Measurements from ENCODE around the gene MTX3.

MTX3 gene

DNA sequence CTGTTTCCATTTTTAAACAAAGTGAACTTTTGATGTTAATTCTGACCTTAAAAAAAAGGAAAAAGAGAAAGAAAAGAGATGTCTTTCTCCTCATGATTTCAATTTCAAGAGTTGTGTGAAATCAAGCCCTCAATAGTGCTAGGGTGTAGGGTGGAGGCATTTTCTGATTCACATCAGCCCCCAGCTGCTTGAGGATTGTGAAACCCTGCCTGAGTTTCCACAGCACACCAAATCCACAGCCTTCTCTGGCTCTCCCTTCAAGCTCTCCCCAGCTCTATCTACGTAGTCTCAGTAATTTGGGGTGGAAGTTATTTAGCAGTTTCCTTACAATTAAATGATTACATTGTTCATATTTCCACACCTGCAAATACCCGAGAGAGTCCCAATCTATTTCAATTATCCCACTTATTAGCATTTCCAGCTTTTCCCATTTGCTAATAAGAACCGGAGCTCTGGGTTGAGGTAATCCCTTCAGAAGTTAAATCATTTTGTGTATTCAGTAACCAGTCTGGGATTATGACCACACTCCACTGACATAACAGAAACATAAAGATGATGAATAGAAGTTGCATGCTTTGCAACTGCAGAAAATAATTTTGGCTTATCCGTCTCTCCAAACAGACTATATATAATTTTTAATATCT lies 54.9 kb downstream of the MTX3 start:
- in situ Hi-C loops (cut with MboI; ENCODE audit: low sequenced_read_pairs), result no loop called here

DNA sequence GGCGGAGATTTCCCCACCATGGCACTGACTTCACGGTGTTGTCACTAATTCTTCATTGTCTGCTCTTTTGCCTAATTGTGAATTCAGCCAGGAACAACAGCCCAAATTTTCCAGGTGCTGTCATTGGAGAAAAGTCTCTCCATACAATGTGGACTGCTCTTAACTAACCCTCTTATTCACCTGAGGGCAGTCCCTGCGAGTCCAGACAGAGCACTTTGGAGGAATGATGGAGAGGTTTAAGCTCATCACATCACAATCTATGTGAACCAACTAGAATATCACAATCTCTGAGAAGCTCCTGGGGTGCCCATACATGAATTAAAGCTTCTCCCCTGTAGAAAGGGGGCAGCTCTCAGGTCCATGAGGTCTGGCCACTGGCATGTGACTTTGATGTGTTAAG lies 56.4 kb downstream of the MTX3 start:
- in situ Hi-C loops (cut with MboI; ENCODE audit: low sequenced_read_pairs), result no loop called here

DNA sequence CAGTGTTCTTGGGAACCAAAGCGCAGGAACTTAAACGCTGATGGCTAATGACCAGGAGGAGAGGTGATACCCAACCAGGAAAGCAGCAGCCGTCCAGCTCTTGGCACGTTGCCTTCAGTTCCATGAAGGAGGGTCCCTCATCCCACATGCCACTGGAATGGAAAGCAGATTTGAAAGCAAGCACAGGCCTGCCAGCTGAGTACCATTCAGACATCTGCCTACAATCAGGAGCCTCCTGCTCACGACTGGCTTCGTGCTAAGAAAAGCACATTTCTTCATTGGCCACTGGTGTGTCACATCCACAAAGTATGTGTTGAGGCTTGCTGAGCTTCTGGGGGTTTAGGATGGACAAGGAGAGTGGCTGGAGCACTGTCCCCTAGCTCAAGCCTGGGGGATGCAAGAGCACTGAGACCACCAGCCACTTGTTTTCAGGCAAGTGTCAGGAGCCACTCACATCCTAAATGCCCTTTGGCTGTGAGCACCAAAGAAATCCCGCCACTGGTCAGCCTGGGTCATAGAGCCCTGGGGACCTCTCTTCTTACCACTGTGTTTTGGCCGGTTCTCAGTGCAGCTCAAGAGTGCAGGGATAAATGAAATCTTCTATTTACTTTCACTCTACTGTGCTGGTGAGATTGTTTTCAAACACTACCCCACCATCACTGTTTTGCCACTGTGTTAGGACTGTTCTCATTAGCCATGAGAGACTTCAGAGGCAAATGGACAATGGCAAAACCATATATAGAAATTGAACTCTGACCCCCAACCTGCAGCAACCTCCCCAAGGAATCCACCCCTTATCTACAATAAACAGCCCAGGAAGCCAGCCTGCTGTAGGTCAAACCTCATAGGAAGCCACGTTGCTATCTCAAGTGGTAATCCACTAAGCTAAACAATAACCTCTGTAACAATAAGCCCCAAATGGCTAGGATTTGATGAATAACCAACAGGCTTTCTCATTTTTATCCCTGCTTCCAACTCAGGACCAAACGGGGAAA lies 58.3 kb downstream of the MTX3 start:
- in situ Hi-C loops (cut with MboI; ENCODE audit: low sequenced_read_pairs), result no loop called here

DNA sequence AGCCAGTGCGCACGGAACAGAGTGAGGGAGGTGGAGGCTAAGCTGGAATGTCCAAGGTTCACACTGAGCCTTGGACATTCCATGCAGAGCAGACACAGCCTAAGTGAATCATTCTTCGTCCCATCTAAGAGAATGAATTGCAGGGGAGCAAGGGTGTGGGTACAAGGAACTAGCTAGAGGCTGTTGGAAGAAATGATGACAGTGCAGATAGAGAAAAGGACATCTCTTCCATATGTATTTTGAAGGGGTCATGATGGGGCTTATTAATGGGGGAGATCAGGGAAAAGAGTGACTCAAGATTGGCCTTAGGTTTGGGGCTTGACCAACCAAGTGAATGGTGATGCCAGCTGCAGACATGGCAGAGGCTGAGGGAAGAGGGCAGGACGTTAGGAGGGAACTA lies 59.2 kb downstream of the MTX3 start:
- in situ Hi-C loops (cut with MboI; ENCODE audit: low sequenced_read_pairs), result no loop called here

DNA sequence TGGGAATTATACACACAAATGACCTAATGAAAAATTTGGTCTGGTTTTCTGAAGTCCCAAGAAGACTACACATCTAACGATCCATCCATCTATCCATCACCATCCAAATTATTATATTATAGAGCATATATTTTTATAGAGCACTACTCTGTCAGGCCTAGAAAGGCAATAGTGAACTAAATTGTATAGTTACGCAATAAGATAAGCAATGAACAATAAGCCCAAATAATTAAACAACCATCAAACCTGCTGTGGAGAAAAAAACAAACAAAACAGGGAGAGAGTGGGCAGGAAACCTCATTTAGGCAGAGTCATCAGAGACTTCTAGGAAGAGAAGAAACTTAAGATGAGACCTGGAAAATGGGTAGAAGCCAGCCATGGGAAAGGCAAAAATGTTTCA lies 59.7 kb downstream of the MTX3 start:
- in situ Hi-C loops (cut with MboI; ENCODE audit: low sequenced_read_pairs), result no loop called here

DNA sequence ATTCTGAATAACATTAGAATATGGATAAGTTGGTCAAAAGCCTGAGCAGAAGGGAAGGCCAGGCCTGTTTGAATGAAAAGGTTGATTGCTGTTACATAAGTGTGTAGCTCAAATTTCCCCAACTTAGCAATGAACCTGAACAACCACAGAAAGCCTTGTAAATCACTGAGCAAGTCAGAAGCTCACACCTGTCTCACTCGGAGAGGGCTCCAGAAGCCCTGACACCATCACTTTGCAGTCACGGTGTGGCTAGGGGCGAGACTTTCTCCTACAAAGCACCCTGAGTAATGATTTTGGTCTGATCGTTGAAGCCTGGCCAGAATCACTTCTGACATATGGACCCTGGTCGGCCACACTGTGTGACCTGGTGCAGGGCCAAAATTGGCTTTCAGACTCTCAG lies 62.0 kb downstream of the MTX3 start:
- in situ Hi-C loops (cut with MboI; ENCODE audit: low sequenced_read_pairs), result no loop called here
